WI38 (cell line): ENCODE results near the gene SLC25A22.

ENCODE experiments used
- H3K4me3 ChIP-seq: 2 replicates; pipeline ENCODE4 v1.5.1; 2011; ENCODE audit warnings: low read depth, mild to moderate bottlenecking, control low read depth, low read length
- TF ChIP-seq, protein P1 (sequence below): IDR thresholded peaks from 2 replicates; pipeline ENCODE4 v1.5.1; 2012; ENCODE audit warnings: low read depth, mild to moderate bottlenecking, control low read depth, low read length

Gene SLC25A22

DNA sequence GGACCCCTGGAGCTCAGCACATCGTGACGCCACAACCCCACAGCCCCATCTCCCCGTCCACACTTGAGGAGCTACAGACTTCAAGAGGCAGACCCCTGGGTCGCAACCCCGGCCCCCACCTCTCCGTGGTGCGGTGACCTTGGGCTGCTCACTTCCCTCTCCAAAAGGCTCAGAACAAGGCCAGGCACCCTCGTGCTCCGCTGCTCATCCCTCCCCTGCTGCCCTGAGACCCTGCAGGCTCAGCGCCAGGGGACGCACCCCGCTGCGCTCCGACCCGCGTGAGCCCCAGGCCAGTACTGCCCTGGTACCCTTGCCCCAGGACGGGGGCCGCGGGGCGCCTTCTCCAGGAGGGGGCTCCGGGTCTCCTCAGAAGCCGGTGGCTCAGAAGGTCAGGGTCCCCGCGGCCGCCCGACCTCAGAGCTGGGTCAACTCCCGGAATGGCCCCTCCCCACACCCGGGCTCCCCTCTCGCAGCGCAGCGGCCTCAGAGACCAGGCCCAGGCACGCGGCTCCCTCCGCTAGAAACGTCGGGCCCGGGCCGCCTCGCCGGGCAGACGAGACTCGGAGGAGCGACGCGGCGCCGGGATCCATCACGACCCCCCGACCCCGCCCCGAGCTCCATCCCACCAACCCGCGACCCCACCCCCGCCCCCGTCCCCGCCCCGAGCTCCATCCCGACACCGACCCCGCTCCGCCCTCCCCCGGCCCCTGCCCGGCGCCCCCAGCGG, 21.4 kb downstream of the SLC25A22 start:
- TF ChIP-seq, protein P1, sequence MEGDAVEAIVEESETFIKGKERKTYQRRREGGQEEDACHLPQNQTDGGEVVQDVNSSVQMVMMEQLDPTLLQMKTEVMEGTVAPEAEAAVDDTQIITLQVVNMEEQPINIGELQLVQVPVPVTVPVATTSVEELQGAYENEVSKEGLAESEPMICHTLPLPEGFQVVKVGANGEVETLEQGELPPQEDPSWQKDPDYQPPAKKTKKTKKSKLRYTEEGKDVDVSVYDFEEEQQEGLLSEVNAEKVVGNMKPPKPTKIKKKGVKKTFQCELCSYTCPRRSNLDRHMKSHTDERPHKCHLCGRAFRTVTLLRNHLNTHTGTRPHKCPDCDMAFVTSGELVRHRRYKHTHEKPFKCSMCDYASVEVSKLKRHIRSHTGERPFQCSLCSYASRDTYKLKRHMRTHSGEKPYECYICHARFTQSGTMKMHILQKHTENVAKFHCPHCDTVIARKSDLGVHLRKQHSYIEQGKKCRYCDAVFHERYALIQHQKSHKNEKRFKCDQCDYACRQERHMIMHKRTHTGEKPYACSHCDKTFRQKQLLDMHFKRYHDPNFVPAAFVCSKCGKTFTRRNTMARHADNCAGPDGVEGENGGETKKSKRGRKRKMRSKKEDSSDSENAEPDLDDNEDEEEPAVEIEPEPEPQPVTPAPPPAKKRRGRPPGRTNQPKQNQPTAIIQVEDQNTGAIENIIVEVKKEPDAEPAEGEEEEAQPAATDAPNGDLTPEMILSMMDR = no peak
- H3K4me3 ChIP-seq = peak overlapping the region; percentile 85

DNA sequence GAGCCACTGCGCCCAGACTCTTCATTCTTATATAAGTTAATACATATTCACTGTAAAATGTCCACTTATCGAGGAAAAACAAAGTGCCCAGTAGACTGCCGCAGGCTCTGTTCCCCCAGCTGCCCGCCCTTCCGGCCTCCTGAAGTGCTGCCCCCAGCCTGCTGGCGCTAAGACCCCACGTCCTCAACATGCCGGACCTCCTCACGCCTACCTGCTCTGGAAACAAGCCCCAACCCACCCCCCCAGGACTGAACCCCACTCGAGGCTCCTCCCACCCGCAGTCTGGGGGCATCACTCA, 21.9 kb downstream of the SLC25A22 start:
- TF ChIP-seq, protein P1 = no peak
- peak overlapping the region; percentile 85 for H3K4me3 ChIP-seq

DNA sequence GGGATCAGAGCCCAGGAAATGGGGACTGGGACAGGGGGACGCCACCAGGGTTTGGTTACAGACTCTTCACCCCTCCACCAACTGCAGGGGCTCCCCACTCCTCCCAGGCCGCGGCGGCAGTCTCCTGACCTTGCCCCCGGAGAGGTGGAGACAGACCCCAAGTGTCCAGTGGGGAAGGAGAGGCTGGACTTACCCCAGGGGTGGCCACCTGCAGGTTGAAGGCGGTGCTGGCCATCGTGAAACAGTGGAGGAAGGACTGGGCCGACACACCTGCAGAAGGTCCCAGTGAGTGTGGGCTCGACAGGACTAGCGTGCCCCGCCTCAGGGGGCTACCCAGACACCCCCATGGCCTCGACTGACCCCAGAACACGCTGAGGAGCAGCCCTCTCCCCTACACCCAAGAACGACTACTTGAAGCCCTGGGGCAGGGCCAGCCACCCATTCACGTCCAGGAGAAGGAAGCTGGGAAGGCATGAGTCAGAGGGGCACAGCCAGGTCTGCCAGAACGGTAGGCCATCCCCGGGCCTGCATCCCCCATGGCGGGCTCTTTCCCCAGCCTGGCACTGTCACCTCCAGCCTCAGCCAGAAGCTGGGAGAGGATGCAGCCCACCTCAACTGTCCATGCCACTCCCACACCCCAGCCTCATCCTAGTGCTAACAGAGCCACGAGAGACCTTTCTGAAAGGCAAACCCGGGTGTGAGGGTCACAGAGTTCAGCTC, 23.0 kb downstream of the SLC25A22 start:
- TF ChIP-seq, protein P1 = no peak
- no peak overlapping the region for H3K4me3 ChIP-seq

DNA sequence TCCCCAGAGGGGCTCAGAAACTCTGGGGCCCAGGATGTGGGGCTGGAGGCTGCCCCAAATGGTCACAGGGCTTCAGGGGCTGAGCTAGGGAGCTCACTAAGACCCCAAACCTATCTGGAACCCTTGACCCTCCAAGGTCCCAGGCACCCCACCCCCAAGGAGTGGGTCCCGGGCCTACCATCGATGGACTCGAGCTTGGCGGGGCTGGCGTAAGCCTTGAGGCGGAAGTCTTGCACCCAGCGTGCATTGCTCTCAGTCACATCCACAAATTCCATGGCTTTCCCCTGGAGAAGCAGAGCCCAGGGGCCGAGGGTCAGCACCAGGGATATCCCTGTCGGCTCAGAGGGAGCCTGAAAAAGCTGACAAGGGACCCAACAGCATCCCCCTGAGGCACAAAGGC, 24.3 kb downstream of the SLC25A22 start:
- no peak overlapping the region for H3K4me3 ChIP-seq
- TF ChIP-seq, protein P1 = no peak

DNA sequence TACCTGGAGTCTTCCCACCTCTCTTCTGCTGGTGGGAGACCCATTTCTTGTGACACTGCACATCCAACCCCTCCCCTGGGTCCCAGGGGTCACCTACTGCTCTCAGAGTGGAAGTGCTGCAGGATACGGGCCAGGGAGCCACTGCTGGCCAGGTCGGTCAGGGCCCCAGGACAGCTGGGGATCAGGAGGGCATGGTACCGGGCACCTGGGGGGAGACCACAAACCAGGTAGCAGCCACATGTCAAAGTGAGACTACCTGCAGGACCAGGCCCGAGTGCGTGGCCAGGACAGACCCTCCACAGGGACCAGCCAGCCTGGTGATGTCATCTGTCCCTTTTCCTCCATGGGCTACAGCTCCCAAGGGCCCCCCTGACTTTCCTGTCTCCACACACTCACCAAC, 24.7 kb downstream of the SLC25A22 start:
- no peak overlapping the region for H3K4me3 ChIP-seq
- TF ChIP-seq, protein P1 = no peak

DNA sequence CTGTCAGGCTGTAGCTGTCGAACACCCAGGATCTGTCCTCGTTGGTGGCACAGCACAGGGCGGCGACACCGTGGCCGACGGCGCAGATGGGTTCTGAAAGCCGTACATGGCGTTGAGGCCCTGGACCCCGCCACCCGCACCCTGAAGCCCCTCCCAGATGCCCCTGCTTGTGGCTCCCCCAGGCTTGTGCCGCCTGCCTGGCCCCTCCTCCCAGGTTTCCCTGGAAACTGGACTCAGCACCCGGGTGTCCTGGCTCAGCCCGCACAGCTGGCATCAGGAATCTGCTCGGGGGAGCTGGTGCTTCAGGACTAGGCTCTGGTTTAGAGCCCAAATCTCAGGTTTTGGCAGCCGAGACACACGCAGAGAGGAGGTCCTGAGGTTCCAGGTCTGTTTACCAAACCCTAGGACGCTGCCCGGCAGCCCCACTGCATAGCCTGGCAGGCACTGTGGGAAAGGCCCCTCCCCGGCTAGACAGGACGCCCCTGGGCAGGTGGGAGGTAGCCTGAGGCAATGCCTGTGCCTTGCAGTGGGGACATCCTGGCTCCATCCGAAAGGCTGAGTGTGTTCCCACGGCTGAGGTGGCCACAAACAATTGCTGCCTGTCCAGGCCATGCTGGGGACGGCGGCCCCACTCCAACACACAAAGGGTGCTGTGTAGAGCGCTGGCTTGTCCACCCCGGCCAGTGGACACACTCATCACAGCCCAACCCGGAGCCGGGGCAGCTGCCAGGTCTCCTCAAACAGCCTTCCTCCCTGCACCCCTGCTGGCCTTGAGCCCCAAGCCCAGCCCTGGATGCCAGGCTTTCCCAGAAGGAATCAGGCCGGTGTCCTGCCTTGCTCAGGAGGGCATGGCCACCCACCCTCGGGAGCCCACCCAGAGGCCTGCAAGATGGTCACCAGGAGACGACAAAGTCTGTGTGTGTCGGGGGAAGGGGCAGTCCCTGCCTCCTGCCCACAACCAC, 25.4 kb downstream of the SLC25A22 start:
- H3K4me3 ChIP-seq = no peak overlapping the region
- TF ChIP-seq, protein P1 = no peak
